ENCODE measurements around the gene PDGFD. TPM values are rescaled to one million over a fixed set of nuclear protein-coding genes. Genes with fewer than 3 reads are reported as not detected.

PDGFD gene
- total and polyA plus RNA-seq, 8 donors: 9.9 to 52.1 (median 20.2) TPM

GRCh38 chr11:104136861-104137260 is 27.1 kb downstream of the PDGFD start:
- intact Hi-C loops (cut with DNase I): no loop called here
- Histone ChIP-seq H3K27ac (no peak overlapping the region), H3K9me3 (no peaks in the 10 kb centered on the region), H3K4me1 (no peaks in the 10 kb centered on the region), H3K4me3 (no peak overlapping the region), H3K27me3 (no peaks in the 10 kb centered on the region), H3K36me3 (no peaks in the 10 kb centered on the region)
- no peak for TF ChIP-seq CTCF (IDR thresholded peaks at IDR 0.05)
- FAIRE-seq (no peak), ATAC-seq (no peak), DNase-seq (no peak)

GRCh38 chr11:104134745-104135144 is 29.2 kb downstream of the PDGFD start:
- Histone ChIP-seq H3K27me3 (no peaks in the 10 kb centered on the region), H3K27ac (no peak overlapping the region), H3K9me3 (no peaks in the 10 kb centered on the region), H3K4me3 (no peak overlapping the region), H3K36me3 (no peaks in the 10 kb centered on the region), H3K4me1 (no peaks in the 10 kb centered on the region)
- no peak for TF ChIP-seq CTCF (IDR thresholded peaks at IDR 0.05)
- DNase-seq (no peak), FAIRE-seq (no peak), ATAC-seq (no peak)
- 28 to 36% methylated on average over 1 of the region's 1 CpG for WGBS, 2 donors
- intact Hi-C loops (cut with DNase I): no loop called here

- FAIRE-seq (no peak), ATAC-seq (no peak), DNase-seq (no peak)
- Histone ChIP-seq H3K27ac (no peak overlapping the region), H3K4me1 (peaks cover 0 to 1% (median under 1%) of the 10 kb centered on the region in 3 donors), H3K9me3 (no peaks in the 10 kb centered on the region), H3K4me3 (no peak overlapping the region), H3K36me3 (no peaks in the 10 kb centered on the region), H3K27me3 (no peaks in the 10 kb centered on the region)
- intact Hi-C loops (cut with DNase I): no loop called here
- 92 to 98% methylated on average over 1 of the region's 1 CpG for WGBS, 2 donors
- no peak for TF ChIP-seq CTCF (IDR thresholded peaks at IDR 0.05)
Observed at GRCh38 chr11:104130161-104130560, 33.8 kb downstream of the PDGFD start.

GRCh38 chr11:104129145-104129544 is 34.8 kb downstream of the PDGFD start:
- ATAC-seq (no peak), DNase-seq (no peak), FAIRE-seq (no peak)
- H3K4me3 ChIP-seq: no peak overlapping the region
- H3K27me3 ChIP-seq: no peaks in the 10 kb centered on the region
- no peak for TF ChIP-seq CTCF (IDR thresholded peaks at IDR 0.05)
- intact Hi-C loops (cut with DNase I): no loop called here
- no peak overlapping the region for H3K27ac ChIP-seq
- 71 to 76% methylated on average over 3 of the region's 3 CpGs for whole genome bisulfite sequencing, 2 donors
- H3K36me3 ChIP-seq: no peaks in the 10 kb centered on the region
- peaks cover 0 to 11% (median 10%) of the 10 kb centered on the region in 3 donors for H3K4me1 ChIP-seq
- no peaks in the 10 kb centered on the region for H3K9me3 ChIP-seq

GRCh38 chr11:104127828-104128227 is 36.1 kb downstream of the PDGFD start:
- no peaks in the 10 kb centered on the region for H3K36me3 ChIP-seq
- no peak overlapping the region for H3K27ac ChIP-seq
- TF ChIP-seq CTCF (IDR thresholded peaks at IDR 0.05): no peak
- no peaks in the 10 kb centered on the region for H3K9me3 ChIP-seq
- 85 to 92% methylated on average over 2 of the region's 2 CpGs for WGBS, 2 donors
- H3K4me1 ChIP-seq: peaks cover 6 to 21% (median 18%) of the 10 kb centered on the region in 3 donors
- FAIRE-seq: no peak
- H3K27me3 ChIP-seq: no peaks in the 10 kb centered on the region
- intact Hi-C loops (cut with DNase I): no loop called here
- DNase-seq: no peak
- no peak for ATAC-seq
- no peak overlapping the region for H3K4me3 ChIP-seq
